Activated CD4-positive, alpha-beta T cell treated with anti-CD3 and anti-CD28 coated beads, Interleukin-2, amount 10 ng/mL, durations not matched to agents 24 days and 14 days (primary cell): ENCODE measurements around the gene TIAM1. TPM values are rescaled to one million over a fixed set of nuclear protein-coding genes. Genes with fewer than 3 reads are reported as not detected.
A peak's percentile ranks its signal among the peaks of the same experiment; 100 is the strongest.

Experiments
- DNase-seq: peaks from one replicate; pipeline ENCODE4 v3.0.0; 2022
- H3K27ac Mint-ChIP-seq: one replicate; pipeline ENCODE4 v1.8.0; 2022; ENCODE audit warnings: mild to moderate bottlenecking, mixed read lengths
- H3K27me3 Mint-ChIP-seq: one replicate; pipeline ENCODE4 v1.8.0; 2022; ENCODE audit warnings: mixed read lengths
- H3K36me3 Mint-ChIP-seq: one replicate; pipeline ENCODE4 v1.8.0; 2022; ENCODE audit warnings: low read depth, mild to moderate bottlenecking, mixed read lengths
- H3K4me1 Mint-ChIP-seq: one replicate; pipeline ENCODE4 v1.8.0; 2021; ENCODE audit warnings: mixed read lengths
- H3K4me3 Mint-ChIP-seq: one replicate; pipeline ENCODE4 v1.8.0; 2022; ENCODE audit warnings: mild to moderate bottlenecking, moderate library complexity, mixed read lengths
- H3K9me3 Mint-ChIP-seq: one replicate; pipeline ENCODE4 v1.8.0; 2021; ENCODE audit warnings: mixed read lengths
- intact Hi-C: fragments of 100-400 bp; cut with micrococcal nuclease; formaldehyde crosslinking; loops from one replicate; pipeline ENCODE4 v1.15.1; 2023
- total RNA-seq: library from RNA; stranded (reverse); gene quantifications from 2 replicates; pipeline ENCODE4 v1.2.3, GENCODE V29; 2022

Gene TIAM1
- total RNA-seq, 1 donor from 2014 or later: 104 TPM

DNA sequence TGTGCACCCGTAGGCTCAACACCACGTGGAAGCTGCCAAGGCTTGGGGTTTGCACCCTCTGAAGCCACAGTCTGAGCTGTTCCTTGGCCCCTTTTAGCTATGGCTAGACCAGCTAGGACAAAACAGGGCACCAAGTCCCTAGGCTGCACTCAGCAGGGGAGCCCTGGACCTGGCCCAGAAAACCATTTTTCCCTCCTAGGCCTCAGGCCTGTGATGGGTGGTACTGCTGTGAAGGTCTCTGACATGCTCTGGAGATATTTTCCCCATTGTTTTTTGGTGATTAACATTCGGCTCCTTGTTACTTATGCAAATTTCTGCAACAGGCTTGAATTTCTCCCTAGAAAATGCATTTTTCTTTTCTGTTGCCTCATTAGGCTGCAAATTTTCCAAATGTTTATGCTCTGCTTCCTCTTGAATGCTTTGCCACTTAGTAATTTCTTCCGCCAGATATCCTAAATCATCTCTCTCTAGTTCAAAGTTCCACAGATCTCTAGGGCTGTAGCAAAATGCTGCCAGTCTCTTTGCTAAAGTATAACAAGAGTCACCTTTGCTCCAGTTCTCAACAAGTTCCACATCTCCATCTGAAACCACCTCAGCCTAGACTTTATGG, 236.8 kb downstream of the TIAM1 start:
- Mint-ChIP-seq H3K4me3 (no peak overlapping the region), H3K9me3 (peaks cover 13% of the 10 kb centered on the region), H3K27me3 (no peaks in the 10 kb centered on the region), H3K4me1 (peaks cover 35% of the 10 kb centered on the region), H3K36me3 (peaks cover 27% of the 10 kb centered on the region), H3K27ac (no peak overlapping the region)
- intact Hi-C loops: no loop called here
- no peak for DNase-seq

DNA sequence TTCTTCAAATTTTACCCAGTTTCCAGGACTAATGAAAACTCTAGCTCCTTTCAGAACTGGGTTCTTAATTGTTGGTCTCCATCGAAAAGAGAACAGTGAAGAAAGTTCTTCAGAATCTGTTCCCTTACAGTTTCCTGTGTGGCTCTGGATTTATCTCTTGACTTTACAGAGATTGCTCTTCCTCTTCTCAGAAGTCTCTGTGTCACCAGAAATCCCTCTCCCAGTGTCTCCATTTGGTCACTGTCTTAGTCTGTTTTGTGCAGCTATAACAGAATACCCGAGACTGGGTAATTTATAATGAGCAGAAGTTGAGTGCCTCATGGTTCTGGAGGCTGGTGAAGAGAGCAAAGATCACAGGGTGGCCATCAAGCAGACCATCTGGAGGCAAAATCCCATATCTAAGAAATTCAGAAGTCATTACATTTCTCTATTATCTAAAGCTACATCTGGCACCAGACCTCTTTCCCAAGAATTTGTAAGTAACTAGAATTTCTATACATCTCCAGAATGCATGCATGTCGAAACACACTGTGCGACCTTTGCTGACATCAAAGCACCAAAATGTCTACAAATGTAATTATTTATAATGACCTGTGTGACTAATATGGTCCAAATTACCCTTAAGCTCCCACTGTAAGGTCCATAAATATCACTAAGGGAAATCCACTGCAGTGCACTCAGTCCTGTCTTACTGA, 240.3 kb downstream of the TIAM1 start:
- H3K36me3 Mint-ChIP-seq: peaks cover 27% of the 10 kb centered on the region
- no peak for DNase-seq
- peaks cover 13% of the 10 kb centered on the region for H3K9me3 Mint-ChIP-seq
- H3K27me3 Mint-ChIP-seq: no peaks in the 10 kb centered on the region
- intact Hi-C loops: no loop called here
- H3K4me3 Mint-ChIP-seq: peak overlapping the region; percentile 30
- peaks cover 37% of the 10 kb centered on the region for H3K4me1 Mint-ChIP-seq
- no peak overlapping the region for H3K27ac Mint-ChIP-seq

DNA sequence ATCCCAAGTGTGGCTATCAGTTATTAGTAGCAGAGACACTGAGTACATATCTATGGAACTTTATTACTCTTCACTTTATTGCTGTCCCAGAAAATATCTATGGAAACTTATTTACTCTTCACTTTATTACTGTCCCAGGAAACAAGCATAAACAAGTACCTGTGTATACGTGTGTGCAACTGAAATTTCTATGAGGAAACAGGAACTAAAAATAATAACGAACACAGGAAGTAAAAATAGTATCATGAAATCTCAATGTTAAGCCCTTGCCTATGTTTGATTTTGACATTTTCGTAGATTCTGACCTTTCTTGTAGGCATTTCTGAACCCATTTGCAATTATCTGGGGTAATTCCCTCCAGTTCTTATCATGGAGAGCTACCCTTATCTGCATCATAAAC, 240.9 kb downstream of the TIAM1 start:
- Mint-ChIP-seq H3K4me1 (peaks cover 40% of the 10 kb centered on the region), H3K9me3 (peaks cover 13% of the 10 kb centered on the region), H3K36me3 (peaks cover 27% of the 10 kb centered on the region), H3K27ac (peak overlapping the region; percentile 21), H3K27me3 (peaks cover 1% of the 10 kb centered on the region), H3K4me3 (no peak overlapping the region)
- intact Hi-C loops: no loop called here
- no peak for DNase-seq

DNA sequence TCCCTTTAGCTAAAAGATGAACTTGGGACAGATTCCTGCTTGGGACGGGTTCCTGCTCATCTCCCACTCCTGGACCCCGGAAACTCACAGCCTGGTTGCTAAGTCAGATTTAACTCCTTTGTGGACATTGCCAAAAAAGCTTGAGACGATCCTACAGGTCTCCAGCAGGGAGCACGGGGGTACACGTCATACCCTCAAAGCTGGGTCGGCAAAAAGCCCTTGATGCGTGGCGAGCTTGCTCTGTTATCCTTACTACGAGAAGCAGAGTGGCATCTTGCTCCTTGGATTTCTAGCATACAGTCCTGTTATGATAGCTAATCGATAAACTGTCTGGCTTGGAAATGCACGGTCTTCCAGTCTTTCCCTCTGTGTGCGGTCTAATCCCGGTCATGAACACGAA, 244.9 kb downstream of the TIAM1 start:
- H3K27me3 Mint-ChIP-seq: peaks cover 9% of the 10 kb centered on the region
- peaks cover 2% of the 10 kb centered on the region for H3K36me3 Mint-ChIP-seq
- DNase-seq: no peak
- no peak overlapping the region for H3K27ac Mint-ChIP-seq
- H3K4me1 Mint-ChIP-seq: peaks cover 29% of the 10 kb centered on the region
- H3K4me3 Mint-ChIP-seq: no peak overlapping the region
- intact Hi-C loops: loop anchor here (5.0 kb wide), 1 partner anchor 98 kb away; no protein-coding TSS in a partner anchor
- peaks cover 6% of the 10 kb centered on the region for H3K9me3 Mint-ChIP-seq

DNA sequence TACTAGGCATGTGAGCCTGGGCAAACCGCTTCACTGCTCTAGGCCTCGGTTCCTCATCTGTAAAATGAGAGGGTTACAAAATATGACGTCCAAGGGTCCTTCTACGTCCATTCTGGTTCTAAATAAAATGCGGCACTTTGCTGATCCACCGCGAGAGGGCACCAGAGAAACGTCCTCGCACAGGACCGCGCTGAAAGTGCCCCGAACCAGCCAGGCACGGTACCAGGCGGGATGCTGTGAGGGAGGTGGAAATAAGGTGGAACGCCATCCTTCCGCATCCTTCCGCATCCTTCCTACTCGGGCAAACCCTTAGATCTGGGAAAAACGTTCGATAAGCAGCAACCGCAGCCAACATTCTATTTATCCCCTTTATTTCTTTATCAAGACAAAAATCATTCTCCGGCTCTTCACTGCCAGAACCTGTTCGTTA, 245.5 kb downstream of the TIAM1 start:
- H3K9me3 Mint-ChIP-seq: peaks cover 6% of the 10 kb centered on the region

DNA sequence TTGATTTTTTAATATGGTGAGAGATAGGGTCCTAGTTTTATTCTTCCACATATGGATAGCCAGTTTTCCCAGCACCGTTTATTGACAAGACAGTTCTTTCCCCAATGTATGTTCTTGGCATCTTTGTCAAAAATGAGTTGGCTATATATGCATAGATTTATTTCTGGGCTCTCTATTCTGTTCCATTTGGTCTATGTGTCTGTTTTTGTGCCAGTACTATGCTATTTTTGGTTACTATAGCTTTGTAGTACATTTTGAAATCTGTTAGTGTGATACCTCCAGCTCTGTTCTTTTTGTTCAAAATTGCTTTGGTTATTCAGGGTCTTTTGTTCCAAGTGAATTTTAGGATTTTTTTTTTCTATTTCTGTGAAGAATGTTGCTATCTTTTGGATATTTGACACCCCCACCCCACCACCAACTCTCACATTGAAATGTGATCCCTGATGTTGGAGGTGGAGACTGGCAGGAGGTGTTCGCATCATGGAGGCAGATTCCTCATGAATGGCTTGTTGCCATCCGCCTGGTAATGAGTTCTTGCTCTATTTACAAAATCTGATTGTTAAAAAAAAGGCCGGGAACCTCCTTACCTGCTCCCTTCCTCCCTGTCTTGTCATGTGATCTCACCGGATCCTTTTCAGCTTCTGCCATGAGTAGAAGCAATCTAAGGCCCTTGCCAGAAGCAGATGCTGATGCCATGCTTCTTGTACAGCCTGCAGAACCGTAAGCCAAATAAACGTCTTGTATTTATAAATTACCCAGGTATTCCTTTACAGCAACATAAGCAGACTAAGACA, 251.0 kb downstream of the TIAM1 start:
- Mint-ChIP-seq H3K9me3 (peaks cover 6% of the 10 kb centered on the region), H3K27ac (no peak overlapping the region), H3K27me3 (peaks cover 40% of the 10 kb centered on the region), H3K4me3 (no peak overlapping the region), H3K36me3 (no peaks in the 10 kb centered on the region), H3K4me1 (peaks cover 3% of the 10 kb centered on the region)
- intact Hi-C loops: no loop called here
- no peak for DNase-seq

More for the DNA sequence above, 245.5 kb downstream of the TIAM1 start:
- peaks cover under 1% of the 10 kb centered on the region for H3K36me3 Mint-ChIP-seq
- H3K27ac Mint-ChIP-seq: no peak overlapping the region
- H3K4me3 Mint-ChIP-seq: no peak overlapping the region
- H3K27me3 Mint-ChIP-seq: peaks cover 14% of the 10 kb centered on the region
- H3K4me1 Mint-ChIP-seq: peaks cover 24% of the 10 kb centered on the region
- DNase-seq: peak; percentile 91
- intact Hi-C loops: loop anchor here (1.0 to 5.0 kb wide), 4 partner anchors 82 to 506 kb away; no protein-coding TSS in a partner anchor

DNA sequence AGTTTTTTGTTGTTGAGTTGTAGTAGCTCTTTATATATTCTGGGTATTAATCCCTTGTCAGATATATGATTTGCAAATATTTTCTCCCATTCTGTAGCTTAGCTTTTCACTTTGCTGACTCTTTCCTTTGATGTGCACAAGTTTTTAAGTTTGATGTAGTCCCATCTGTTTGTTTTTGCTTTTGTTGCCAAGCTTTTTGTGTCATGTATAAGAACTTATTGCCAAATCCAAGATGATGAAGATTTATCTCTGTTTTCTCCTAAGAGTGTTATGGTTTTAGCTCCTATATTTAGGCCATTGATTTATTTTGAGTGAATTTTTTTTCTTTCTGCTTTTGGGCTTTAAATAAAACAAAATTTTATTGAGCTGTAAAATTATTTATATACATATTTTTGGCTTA, 253.7 kb downstream of the TIAM1 start:
- DNase-seq: no peak
- intact Hi-C loops: no loop called here
- Mint-ChIP-seq H3K36me3 (no peaks in the 10 kb centered on the region), H3K27me3 (peaks cover 40% of the 10 kb centered on the region), H3K27ac (no peak overlapping the region), H3K4me1 (peaks cover 14% of the 10 kb centered on the region), H3K9me3 (peaks cover 6% of the 10 kb centered on the region), H3K4me3 (no peak overlapping the region)

DNA sequence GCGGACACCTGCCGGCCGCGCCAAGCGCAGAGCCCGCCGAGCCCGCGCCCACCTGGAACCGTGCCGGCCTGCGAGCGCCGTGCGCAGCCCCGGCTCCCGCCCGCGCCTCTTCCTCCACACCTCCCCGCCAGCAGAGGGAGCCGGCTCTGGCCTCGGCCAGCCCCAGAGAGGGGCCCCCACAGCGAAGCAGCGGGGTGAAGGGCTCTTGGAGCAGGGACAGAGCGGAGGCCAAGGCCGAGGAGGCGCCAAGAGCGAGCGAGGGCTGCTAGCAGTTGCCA, 255.6 kb downstream of the TIAM1 start:
- H3K27ac Mint-ChIP-seq: no peak overlapping the region
- no peak overlapping the region for H3K4me3 Mint-ChIP-seq
- DNase-seq: no peak
- intact Hi-C loops: loop anchor here (5.0 to 10.0 kb wide), 3 partner anchors 374 to 1044 kb away; partner anchors contain the start of gene KRTAP21-3
- H3K4me1 Mint-ChIP-seq: peaks cover 14% of the 10 kb centered on the region
- H3K36me3 Mint-ChIP-seq: no peaks in the 10 kb centered on the region
- peaks cover 33% of the 10 kb centered on the region for H3K27me3 Mint-ChIP-seq
- no peaks in the 10 kb centered on the region for H3K9me3 Mint-ChIP-seq

DNA sequence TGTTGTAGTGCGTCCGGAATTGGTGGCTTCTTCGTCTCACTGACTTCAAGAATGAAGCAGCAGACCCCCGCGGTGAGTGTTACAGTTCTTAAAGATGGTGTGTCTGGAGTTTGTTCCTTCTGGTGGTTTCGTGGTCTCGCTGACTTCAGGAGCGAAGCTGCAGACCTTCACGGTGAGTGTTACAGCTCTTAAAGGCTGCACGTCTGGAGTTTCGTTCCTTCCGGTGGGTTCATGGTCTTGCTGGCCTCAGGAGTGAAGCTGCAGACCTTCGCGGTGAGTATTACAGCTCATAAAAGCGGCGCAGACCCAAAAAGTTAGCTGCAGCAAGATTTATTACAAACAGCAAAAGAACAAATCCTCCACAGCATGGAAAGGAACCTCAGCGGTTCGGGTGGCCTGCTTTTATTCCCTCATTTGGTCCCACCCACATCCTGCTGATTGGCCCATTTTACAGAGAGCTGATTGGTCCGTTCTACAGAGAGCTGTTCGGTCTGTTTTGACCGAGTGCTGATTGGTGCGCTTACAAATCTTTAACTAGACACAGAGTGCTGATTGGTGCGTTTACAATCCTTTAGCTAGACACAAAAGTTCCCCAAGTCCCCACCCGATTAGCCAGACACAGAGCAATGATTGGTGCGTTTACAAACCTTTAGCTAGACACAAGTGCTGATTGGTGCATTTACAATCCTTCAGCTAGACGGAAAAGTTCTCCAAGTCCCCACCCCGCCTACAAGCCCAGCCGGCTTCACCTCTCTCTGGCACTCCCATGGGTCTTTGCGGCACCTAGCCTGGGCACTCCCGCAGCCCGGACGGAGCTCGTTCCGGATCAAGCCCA, 256.2 kb downstream of the TIAM1 start:
- peaks cover 14% of the 10 kb centered on the region for H3K4me1 Mint-ChIP-seq
- DNase-seq: no peak
- no peak overlapping the region for H3K27ac Mint-ChIP-seq
- H3K27me3 Mint-ChIP-seq: peaks cover 28% of the 10 kb centered on the region
- no peaks in the 10 kb centered on the region for H3K36me3 Mint-ChIP-seq
- no peaks in the 10 kb centered on the region for H3K9me3 Mint-ChIP-seq
- H3K4me3 Mint-ChIP-seq: peak overlapping the region; percentile 67
- intact Hi-C loops: loop anchor here (2.0 to 10.0 kb wide), 5 partner anchors 249 to 1043 kb away; partner anchors contain the start of gene KRTAP21-3

DNA sequence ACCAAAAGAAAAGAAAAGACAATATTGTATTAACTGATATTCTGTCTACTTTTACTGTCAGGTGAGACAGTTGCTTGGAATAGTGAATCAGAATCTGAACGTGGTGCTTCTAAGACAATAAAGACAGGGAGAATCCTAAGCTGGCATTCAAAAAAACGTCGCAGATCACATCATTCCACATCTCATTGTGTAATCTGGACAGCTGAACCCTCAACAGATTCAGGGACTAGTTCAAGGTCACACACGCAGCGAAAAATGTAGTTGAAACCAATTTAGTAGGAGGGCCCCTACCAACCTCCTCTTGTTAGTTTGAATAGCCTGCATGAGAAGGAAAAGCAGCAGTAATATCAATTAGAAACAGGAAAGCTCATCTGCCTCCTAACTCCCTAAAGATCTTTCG, 259.4 kb downstream of the TIAM1 start:
- H3K4me1 Mint-ChIP-seq: peaks cover 14% of the 10 kb centered on the region
- H3K4me3 Mint-ChIP-seq: no peak overlapping the region
- no peaks in the 10 kb centered on the region for H3K36me3 Mint-ChIP-seq
- peaks cover 14% of the 10 kb centered on the region for H3K27me3 Mint-ChIP-seq
- H3K27ac Mint-ChIP-seq: no peak overlapping the region
- no peaks in the 10 kb centered on the region for H3K9me3 Mint-ChIP-seq
- DNase-seq: no peak
- intact Hi-C loops: loop anchor here (5.0 to 10.0 kb wide), 3 partner anchors 370 to 1040 kb away; partner anchors contain the start of gene KRTAP21-3

DNA sequence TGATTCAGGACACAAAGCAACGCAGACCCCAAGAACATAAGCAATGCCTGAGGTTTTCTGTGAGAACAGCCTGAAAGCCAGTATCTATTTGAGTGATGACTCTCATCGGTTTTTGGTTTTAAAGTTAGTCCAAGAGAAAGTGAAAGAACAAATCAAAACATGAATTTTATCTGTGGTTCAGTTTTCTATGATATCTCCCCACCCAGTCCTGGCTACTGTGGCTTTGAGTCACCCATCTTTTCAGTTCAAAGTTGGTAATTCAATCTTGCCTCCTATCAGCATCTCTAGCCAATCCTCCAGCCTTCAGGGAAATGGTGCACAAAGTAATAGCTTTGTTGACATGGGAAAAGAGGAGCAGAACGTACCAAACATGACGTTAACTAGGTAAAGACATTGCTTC, 265.3 kb downstream of the TIAM1 start:
- Mint-ChIP-seq H3K9me3 (peaks cover 4% of the 10 kb centered on the region), H3K27me3 (peaks cover 15% of the 10 kb centered on the region), H3K36me3 (no peaks in the 10 kb centered on the region), H3K4me3 (no peak overlapping the region), H3K4me1 (peaks cover 11% of the 10 kb centered on the region), H3K27ac (no peak overlapping the region)
- DNase-seq: no peak
- intact Hi-C loops: no loop called here

DNA sequence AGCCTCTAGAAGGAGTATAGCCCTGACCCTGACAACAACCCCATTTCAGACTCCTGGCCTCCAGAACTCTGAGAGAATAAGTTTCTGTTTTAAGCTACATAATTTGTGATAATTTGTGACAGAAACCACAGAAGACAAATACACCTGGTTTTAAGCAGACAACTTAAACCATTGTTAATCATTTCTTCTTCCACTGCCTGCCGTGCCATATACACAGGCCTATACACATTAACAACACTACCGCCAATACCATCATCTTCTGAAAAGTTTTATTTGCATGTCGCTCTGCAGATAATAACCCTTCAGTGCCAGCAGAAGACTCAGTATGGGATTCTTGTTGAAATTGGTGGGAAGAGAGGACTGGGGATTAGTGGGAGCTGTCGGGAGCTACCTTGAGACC, 265.8 kb downstream of the TIAM1 start:
- Mint-ChIP-seq H3K4me3 (no peak overlapping the region), H3K27ac (no peak overlapping the region), H3K9me3 (peaks cover 4% of the 10 kb centered on the region), H3K27me3 (peaks cover 16% of the 10 kb centered on the region), H3K36me3 (no peaks in the 10 kb centered on the region), H3K4me1 (peaks cover 11% of the 10 kb centered on the region)
- no peak for DNase-seq
- intact Hi-C loops: no loop called here

DNA sequence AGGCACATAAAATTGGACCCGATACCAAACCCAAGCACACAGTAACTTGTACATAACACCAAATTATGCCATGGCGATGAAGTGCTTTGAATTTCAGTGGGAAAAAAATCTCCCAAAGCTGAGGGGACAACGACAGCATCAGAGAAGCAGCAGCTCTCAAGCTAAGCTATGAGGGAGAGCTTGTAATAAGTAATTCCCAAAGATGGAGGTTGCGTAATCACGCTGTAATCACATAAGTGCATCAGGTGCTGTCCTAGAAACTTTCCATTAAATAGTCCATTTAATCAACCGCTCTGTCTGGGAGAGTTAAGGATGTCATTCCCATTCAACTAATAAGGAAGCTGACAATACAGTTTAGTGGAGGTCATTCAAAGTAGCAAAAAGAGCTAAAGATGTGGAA, 268.2 kb downstream of the TIAM1 start:
- peaks cover 4% of the 10 kb centered on the region for H3K9me3 Mint-ChIP-seq
- H3K27ac Mint-ChIP-seq: no peak overlapping the region
- peaks cover 21% of the 10 kb centered on the region for H3K27me3 Mint-ChIP-seq
- H3K4me3 Mint-ChIP-seq: no peak overlapping the region
- H3K4me1 Mint-ChIP-seq: peaks cover 15% of the 10 kb centered on the region
- no peak for DNase-seq
- no peaks in the 10 kb centered on the region for H3K36me3 Mint-ChIP-seq
- intact Hi-C loops: no loop called here
